NCI-H2107 treated with DMSO at 0.1 percent for 48 hours (cell line): Measurements from ENCODE around the gene SIRPB1.
"Not testable (repeated sequence)": the region's sequence is repeated elsewhere in the genome, so short reads cannot be mapped to it uniquely, and the experiment has no call there.

Experiments used
- DNase-seq: peaks from one replicate; lab custom pipeline; 2025; ENCODE audit not compliant: unreplicated experiment; lab: John Stamatoyannopoulos, UW

The SIRPB1 gene

DNA sequence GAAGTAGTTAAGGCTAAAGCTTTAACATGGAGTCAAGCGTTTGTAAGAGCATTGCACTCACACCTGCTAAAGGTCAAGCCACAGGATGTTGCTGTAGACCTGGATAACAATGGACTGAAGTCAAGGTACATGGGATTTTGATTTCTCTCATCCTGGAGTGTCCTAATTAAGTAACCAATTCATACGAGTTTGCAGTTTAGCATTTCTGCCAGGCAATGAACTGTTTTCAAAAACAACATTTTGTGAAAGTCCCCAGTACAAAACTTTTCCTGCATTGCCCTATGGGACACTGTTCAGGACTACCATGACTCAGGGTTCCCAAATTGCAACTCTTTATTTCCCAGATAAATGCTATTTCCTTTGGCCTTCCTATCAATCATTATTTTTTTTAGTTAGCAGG lies 17.4 kb upstream of the SIRPB1 start:
- no peak for DNase-seq

DNA sequence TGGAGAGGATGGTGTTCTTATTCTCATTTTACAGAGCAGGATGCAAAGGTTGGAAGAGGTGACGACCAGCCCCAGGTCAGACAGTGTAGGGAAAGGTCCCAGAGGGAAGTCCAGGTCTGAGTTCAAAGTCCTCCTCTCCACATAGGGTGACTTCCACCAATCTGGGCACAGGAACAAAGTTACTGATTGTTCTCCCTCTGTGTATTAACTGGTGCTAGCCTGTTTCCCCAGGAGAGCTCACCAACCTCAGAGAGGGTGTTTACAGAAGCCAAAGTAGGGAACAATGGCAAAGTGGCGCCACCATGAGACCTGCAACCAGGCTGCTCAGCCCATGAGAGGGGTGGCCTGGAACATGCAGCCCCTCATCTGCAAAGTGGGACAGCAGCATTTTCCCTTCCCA lies 16.8 kb upstream of the SIRPB1 start:
- no peak for DNase-seq

DNA sequence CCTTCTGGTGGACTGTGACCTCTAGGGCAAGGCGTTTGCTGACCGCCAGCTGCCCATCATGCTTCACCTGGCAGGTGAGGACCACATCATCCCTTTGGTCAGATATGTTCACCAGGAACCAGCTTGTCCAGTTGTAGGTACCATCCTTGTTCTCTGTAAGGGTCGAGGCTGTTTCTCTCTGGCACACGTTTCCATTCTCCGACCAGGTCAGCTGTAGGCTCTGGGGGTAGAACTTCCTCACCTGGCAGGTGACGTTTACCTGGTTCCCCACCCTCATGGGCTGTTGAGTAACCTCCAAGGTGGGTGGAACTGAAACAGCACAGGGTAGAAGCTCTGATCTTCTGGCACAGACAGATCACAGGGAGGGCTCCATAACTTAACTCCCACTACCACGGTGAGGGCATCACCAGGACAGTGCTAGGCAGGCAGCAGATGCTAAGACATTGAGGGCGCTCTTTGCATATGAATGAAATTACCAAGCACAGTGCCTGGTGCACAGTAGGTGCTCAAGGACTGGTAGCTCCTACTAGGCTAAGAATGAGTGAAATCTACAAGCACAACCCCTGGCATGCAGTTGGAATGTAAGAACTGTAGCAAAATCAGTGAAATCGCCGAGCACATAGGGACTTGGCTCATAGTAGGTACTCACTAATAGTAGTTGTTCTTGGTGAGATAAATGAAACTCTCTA lies 15.6 kb upstream of the SIRPB1 start:
- no peak for DNase-seq

DNA sequence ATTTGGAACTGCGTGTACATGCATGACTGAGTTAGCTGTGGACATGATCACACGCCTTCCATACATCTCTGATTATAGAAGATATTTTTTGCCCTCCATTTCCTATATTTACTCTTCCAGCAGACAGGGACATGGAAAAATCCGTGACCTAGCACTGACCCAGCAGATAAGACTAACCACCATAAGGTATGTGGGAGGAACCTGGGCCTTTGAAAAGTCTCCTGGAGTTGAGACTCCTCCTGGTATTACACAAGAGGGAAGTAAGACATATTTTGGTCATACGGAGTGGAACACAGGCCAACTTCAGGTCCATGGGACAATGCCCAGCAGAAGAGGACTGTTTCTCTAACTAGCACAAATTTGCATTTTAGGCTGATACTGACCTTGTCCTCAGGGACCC lies 13.7 kb upstream of the SIRPB1 start:
- DNase-seq, result no peak

DNA sequence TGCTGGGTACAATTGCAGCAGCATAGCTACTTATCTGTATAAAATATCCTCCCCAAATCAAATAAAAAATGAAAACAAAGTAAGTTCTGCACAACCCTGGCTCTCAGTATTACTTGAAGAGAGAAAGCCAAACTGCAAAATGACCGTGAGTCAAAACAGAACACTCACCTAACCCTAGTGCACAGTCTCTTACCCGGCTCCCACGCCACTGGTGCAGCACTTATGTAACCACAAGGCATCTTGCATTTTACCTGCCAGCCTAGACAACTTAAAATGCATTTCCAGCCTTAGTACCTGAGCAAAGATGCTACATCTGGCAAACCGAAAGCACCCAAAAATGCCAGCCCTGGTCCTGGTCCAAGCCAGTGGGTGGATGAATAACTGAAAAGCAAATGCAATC lies 12.4 kb upstream of the SIRPB1 start:
- DNase-seq, result no peak

DNA sequence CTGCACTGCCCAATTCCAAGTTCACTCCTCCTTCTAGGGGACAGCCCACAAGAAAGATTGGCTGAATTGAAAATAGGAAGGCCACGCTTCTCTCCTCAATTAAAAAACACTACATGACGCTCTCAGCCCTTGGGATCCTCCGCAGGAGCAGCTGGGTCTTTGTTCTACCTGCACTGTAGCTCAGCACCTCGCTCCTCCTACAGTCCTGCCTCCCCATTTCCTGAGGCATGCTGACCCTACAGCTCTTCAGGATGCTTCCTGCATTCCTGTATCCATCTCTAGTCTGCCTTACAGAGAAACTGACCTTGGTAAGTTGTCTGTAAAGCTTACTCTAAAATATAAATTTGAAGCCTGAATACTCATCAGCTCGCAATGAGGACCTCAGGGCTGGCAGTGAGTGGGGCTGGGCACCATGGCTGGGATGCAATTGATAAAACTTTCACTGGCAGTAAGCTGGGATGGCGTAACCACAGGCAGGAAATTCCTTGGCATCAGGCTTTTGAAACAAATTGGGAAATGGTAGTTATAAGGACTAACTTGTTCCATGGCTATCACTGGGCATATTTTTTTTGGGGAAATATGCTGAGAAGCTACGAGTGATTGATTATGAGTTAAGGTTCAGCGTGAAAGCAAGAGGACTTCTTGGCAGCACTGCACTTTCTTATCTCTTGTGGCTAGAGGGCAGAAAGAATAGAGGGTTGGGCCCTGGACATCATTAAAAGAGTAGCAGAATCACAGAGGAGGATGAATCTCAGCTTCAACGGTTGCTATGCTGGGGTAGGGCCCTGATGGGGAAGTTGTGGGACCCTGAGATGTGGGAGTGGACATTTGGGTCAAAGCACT lies 11.7 kb upstream of the SIRPB1 start:
- no peak for DNase-seq

DNA sequence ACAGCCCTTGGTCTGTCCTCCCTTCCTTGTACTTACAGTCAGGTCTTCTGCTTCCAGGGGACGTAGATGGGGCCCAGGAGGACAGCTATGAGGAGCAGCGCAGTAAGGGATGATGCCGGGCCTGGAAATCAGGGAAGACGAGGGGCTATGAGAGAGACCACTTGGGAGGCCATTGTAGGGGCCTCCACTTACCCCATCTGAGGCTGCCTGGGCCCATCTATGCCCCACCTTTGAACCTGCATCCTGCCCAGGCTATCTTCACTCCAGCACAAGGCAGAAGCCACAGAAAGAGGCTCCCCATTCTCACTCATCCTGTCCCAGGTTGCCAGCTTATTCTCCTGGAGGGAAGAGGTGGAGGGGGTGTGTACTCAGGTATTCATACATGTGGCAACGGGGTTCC lies 10.4 kb upstream of the SIRPB1 start:
- DNase-seq, result no peak

DNA sequence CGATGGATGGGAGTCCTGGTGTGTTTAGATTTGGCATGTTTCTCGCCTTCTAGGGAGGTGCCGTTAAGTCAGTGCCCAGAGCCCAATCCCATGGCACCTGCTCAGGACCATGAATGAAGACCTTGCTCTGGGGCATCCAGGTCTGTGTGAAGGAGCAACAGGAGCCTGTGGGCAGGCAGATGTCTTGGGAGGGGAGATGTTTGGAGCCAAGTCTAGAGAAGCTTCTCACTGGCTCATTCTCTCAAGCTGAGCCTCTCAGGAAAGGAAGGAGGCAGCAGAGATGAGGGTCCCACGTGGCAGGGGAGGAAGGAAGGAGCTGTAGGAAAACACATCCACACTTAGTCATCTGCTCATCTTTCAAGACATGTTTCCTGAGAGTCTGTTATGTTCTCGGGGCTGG lies 9.5 kb upstream of the SIRPB1 start:
- no peak for DNase-seq

DNA sequence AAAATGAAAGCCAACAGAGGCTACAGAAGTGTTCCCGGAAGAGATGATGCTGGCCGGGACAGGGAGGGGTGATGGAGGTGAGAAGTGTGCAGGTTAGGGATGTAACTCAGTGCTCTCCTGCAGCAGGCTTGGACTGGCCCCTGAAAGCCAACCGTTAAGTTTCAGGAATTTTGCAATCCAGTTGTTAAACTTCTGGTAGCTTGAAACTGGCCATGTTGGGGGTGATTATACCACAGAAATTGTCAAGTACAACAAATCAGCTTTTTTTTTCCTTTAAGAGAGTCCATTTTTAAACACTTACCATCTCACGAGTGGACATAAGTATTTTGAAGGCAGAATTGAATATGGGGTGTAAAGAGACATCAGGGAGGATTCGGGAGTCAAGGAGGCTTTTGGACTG lies 8.8 kb upstream of the SIRPB1 start:
- DNase-seq, result no peak

DNA sequence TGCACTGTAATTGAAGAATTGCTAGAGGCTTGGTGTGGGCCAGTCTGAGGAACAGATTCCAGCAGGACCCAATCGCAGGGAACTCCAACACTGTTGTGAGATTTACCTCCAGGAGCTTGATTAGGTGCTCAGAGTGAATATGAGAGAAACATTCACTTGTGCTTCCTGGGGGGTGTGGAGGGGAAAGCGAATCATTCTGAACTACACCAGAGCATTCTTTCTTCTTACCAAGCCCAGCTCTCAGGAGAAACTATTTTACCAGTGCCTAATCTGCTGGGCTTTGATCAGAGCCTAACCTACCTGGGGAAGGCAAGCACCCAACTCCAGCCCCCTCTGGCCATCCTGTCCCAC lies 7.4 kb upstream of the SIRPB1 start:
- no peak for DNase-seq

DNA sequence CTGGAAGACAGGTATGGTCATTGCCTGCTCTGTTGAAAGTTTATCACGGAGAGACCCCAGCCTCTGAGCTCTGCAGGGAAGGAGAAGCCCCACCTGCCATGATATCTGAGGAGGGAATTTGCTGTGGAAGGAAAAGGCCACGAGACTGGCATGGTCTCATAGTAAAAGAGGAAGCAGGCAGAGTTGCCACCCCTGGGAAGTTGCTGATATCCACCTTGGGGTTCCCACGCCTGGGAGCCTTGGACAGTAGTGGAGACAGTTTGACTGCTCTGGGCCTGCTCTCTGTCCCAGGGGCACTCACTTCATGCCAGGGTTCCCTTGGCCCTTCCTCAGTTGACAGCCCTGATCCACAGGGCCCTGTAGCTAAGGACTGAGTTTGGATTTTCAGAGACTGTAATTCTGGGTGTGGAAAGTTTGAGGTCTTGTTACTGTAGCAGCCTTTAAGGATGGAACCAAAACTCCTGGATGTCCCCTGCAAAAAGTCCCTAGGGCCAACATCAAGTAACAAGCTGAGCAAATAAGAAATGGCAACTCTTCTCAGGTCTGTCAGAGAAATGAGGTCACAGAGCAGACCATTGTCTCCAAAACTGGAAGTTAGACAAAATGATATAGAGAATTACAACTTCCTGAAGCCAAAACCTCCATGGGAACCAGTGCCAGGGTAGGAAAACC lies 6.9 kb upstream of the SIRPB1 start:
- DNase-seq, result no peak

DNA sequence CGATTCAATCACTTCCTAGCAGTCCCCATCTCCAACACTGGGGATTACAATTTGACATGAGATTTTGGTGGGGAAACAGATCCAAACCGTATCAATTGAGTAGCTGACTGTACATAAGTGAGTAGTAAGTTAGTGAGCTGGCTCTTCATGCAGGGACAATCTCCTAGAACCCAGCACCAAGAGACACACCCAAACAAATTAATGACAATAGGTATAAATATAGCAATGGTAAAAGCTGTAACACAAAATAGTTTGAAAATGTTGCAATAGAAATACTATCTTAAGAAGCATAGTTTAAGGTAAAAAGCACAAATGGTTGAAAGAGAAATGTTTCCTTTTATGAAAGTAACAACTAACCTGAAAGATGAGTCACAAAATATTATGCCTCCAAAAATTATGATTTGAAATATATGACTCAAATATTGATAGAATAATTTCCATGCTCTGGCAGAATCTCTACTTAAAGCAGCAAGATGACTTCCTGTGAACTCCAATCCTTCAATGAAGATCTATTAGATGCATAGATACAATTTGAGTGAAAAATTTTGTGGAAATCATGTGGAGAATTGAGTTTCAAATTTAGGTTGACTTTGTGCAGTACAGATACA lies 5.4 kb upstream of the SIRPB1 start:
- DNase-seq, result no peak

DNA sequence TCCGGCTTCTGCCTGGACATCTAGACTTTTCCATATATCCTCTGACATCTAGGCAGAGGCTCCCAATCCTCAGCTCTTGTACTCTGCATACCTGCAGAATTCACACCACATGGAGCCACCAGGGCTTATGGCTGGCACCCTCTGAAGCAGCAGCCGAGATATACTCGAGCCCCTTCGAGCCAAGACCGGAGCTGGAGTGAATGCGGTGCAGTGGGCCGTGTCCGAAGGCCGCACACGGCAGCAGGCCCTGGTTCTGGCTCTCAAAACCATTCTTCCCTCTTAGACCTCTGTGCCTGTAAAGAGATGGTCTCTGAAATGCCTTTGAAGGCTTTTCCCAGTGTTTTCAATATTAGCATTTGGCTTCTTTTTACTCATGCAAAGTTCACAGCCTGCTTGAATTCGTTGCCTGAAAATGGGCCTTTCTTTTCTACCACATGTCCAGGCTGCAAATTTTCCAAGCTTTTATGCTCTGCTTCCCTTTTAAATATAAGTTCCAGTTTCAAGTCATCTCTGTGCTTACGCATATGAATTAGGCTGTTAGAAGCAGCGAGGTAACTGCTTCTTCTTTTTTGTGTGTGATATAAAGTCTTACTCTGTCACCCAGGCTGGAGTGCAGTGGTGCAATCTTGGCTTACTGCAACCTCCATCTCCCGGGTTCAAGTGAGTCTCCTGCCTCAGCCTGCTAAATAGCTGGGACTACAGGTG lies 3.8 kb upstream of the SIRPB1 start:
- no peak for DNase-seq

DNA sequence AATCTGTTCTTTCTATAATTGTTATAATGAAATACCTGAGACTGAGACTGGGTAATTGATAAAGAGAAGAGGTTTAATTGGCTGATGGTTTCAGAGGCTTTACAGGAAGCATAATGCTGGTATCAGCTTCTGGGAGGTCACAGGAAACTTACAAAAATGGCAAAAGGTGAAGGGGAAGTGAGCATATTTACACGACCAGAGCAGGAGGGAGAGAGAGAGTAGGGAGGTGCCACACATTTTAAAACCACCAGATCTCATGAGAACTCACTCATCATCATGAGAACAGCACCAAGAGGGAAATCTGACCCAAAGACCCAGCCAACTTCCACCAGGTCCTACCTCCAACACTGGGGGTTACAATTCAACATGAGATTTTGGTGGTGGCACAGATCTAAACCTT lies 2.6 kb upstream of the SIRPB1 start:
- DNase-seq, result no peak

DNA sequence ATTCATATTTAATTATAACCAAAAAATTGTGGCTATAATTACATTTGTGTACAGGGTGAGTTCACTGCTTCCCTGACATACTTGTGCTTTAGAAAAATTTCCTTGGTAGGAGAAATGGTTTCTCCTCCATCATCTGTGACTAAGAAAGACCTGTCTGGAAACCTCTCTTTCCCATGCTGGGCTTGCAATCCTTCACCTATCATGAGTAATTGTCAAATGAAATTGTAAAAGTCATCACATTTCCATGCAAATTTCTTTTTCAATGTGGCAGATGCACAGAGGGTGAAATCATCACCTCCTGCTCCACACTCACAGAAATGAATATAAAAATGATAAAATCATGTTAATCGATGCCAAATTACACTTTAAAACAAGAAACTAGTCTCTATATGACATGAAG lies 1.5 kb upstream of the SIRPB1 start:
- DNase-seq, result no peak

DNA sequence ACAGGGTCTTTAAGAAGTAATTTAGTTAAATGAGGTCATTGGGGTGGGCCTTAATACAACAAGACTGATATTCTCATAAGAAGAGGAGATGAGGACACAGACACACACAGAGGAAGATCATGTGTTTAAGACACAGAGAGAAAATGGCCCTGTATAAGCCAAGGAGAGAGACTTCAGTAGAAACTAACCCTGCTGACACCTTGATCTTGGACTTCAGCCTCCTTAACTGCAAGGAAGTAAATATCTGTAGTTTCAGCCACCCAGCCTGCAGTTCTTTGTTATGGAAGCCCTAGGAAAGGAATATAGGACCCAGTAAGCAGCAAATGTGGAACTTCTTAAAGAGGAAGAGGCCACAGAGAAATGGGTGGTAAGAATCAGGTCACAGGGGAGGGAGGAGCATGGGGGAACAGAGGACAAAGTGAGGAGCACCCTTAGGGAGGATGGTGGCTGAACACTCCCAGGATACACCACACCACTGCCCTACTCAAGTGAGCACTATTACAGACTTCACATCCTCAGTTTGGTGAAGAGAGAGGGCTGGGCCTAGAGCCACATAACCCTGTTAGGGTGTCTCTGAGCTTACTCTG lies 762 bp downstream of the SIRPB1 start:
- DNase-seq, result no peak

DNA sequence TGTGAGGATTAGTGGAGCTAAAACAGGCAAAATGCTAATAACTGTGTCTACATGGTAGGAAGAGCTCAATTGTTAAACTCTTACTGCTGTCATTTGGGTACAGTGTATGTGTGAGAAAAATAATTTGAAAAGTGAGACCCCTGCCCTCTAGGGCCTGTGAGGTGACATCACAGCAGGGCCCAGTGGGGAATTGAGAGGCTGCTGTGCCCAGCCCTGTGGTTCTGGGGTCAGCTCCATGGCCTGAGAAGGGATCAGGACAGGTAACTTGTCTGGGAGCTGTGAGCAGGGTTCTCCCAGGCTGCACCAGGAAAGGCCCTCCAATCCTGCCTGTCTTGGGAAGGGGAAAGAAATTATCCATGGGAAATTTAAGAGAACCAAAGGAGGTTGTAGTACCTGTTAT lies 1.3 kb downstream of the SIRPB1 start:
- DNase-seq, result no peak

DNA sequence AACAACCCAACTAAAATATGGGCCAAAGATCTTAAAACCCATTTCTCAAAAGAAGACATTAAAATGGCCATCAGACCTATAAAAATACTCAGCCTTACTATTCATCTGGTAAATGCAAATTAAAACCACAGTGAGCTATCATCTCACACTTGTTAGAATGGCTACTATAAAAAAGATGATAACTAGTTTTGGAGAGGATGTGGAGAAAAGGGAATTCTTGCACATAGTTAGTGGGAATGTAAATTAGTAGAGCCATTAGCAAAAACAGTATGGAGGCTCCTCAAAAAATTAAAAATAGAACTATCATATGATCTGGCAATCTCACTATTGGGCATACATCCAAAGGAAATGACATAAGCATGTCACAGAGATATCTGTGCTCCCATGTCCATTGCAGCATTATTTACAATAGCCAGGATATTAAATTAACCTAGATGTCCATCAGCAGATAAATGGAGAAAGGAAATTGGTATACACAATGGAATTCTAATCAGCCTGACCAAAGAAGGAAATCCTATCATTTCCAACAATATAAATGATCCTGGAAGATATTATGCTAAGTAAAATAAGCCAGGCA lies 2.9 kb downstream of the SIRPB1 start:
- no peak for DNase-seq

DNA sequence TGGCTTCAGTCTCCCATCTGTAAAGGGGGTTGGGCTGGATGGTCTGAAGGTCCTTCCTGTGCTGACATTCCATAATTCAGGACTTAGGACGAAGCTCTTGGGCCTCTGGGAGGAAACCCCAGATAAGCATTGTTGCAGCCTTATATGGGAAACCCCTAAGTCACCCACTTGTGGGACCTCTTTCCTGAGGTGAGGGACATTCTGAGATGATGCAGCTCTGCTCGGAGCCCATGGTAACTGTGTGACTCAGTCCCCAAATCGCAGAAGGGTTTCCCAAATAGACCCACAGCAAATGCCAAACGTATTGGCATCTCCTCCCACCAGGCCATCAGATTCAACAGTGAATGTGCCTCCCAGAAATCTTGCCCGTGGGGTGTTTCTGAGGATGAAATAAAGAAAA lies 9.4 kb downstream of the SIRPB1 start:
- DNase-seq, result not testable (repeated sequence)

DNA sequence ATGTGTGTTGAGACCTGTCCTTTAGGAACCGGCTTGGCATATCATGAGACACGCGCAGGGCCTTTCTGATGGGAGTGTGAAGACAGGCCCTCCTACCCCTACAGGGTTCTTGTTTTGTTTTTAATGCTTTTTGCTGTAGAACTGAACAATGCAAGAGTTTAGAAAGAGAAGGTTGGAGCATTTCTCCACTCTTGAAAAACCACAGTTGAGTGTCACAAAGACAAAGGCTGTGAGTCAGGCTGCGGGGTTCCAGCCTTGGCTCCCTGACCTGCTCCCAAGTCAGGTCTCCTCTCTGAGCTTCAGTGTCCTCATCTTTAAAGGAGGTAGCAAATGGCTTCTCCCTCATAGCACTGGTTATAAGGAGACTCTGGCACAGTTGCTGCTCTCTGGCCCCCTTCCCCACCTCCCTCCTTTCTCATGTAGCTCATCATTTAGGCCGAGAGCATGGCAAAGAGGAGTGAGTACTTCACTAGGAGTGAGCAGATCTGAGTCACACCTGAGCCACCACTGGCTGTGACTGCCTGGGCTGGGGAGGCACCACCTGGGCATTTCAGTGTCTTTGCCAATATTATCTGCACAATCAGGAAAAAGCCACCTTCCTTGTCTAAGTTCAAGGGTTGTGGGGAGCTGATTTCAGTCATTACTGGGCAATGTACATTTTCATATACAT lies 11.0 kb downstream of the SIRPB1 start:
- DNase-seq, result not testable (repeated sequence)
